Sigmoid colon (tissue), 4 donors: ENCODE results near the gene APBB3.
A peak's percentile ranks its signal among the peaks of the same experiment; 100 is the strongest.

ENCODE experiments used
- POLR2AphosphoS5 ChIP-seq, 4 donors: sonication (generic); formaldehyde crosslinking; IDR thresholded peaks; one replicate each; pipeline ENCODE4 v1.6.1; 2017; ENCODE audit warnings: antibody characterized with exemption in 4 of 4
- TF ChIP-seq, protein P1 (sequence below), 4 experiments: fragments of 450-650 bp in 3 of 4; fragments of 200-600 bp in 1 of 4; IDR thresholded peaks; one replicate each; pipeline ENCODE4 v1.5.1; 2016 to 2019; ENCODE audit warnings: antibody characterized with exemption in 4 of 4, mild to moderate bottlenecking in 3 of 4, moderate library complexity in 2 of 4

DNA sequence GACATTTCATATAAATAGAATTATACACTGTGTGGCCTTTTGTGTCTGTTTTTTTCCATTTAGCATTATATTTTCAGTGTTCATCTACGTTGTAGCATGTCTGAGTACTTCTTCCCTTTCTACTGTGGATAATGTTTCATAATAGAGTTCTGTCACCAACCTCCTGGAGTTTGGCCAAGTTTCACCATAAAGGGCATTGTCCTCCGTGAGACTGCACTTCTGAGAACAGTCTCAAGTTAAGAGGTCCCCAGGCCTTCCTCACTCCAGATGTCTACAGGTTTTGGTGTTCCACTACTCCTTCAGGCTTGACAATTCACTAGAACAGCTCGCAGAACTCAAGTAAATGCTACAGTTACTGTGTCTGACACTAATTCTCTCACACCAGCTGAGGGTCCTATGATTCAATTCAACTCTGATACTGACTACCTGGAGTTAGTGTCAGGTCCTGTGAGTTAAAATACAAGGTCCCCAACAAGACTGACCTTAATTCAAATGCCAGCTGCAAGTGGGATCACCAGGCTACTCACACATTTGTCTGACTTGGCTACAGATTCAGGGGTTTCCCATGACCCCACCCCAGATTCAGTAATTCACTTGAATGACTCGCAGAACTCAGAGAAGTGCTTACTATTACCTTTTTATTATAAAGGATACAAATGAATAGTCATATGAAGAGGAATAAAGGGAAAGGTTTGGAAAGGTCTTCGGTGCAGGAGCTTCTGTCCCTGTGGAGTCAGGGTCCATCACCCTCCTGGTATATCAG lies 31.3 kb upstream of the APBB3 start:
- peak in 2 of 4 donors; percentile 5 to 47 for TF ChIP-seq POLR2AphosphoS5 (IDR thresholded peaks at IDR 0.05)
- TF ChIP-seq, protein P1, sequence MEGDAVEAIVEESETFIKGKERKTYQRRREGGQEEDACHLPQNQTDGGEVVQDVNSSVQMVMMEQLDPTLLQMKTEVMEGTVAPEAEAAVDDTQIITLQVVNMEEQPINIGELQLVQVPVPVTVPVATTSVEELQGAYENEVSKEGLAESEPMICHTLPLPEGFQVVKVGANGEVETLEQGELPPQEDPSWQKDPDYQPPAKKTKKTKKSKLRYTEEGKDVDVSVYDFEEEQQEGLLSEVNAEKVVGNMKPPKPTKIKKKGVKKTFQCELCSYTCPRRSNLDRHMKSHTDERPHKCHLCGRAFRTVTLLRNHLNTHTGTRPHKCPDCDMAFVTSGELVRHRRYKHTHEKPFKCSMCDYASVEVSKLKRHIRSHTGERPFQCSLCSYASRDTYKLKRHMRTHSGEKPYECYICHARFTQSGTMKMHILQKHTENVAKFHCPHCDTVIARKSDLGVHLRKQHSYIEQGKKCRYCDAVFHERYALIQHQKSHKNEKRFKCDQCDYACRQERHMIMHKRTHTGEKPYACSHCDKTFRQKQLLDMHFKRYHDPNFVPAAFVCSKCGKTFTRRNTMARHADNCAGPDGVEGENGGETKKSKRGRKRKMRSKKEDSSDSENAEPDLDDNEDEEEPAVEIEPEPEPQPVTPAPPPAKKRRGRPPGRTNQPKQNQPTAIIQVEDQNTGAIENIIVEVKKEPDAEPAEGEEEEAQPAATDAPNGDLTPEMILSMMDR (IDR thresholded peaks at IDR 0.05), result no peak
